PC-9 (cell line): ENCODE data around the gene ACSL3. TPM values are rescaled to one million over a fixed set of nuclear protein-coding genes. Genes with fewer than 3 reads are reported as not detected.

Experiments used
- BruUV-seq: library from RNA; stranded (reverse); fragments of 400-500 nt; replicated peaks from 2 replicates; lab custom pipeline; 2021; lab: Mats Ljungman, UMichigan
- CTCF ChIA-PET: fragments of 300-600 bp; sonication (Branson Sonifier 250); formaldehyde crosslinking; loops from one replicate; lab custom pipeline; 2022; ENCODE audit warnings: antibody characterized with exemption; lab: Charles Lee
- POLR2A ChIA-PET: fragments of 300-600 bp; sonication (Branson Sonifier 250); formaldehyde crosslinking; loops from one replicate; lab custom pipeline; 2022; ENCODE audit warnings: antibody characterized with exemption; ENCODE audit not compliant: unreplicated experiment; lab: Charles Lee
- DNase-seq, 2 experiments: peaks; one replicate each; pipeline versions ENCODE4 v3.0.0 to v3.0.0-alpha.2; 2015 to 2022; ENCODE audit warnings: mixed read lengths in 1 of 2
- H2AFZ ChIP-seq: fragments of 200-600 bp; sonication (generic); 2 replicates; pipeline ENCODE4 v1.8.1; 2017; ENCODE audit warnings: antibody characterized with exemption
- H3F3A ChIP-seq: fragments of 200-600 bp; sonication (generic); 2 replicates; pipeline ENCODE4 v1.8.1; 2017; ENCODE audit warnings: antibody characterized with exemption, mild to moderate bottlenecking, low read depth; ENCODE audit not compliant: insufficient read depth
- H3K27ac ChIP-seq: fragments of 200-600 bp; sonication (generic); 2 replicates; pipeline ENCODE4 v1.6.1; 2016; ENCODE audit warnings: mixed run types
- H3K27me3 ChIP-seq: fragments of 200-600 bp; sonication (generic); 2 replicates; pipeline ENCODE4 v1.6.1; 2016; ENCODE audit warnings: low read depth, mixed run types; ENCODE audit not compliant: insufficient read depth
- H3K36me3 ChIP-seq: fragments of 200-600 bp; sonication (generic); 2 replicates; pipeline ENCODE4 v1.6.1; 2016; ENCODE audit warnings: low read depth, mixed run types
- H3K4me1 ChIP-seq: fragments of 200-600 bp; sonication (generic); replicated peaks from 2 replicates; pipeline ENCODE4 v1.6.1; 2016; ENCODE audit warnings: mixed run types; ENCODE audit not compliant: insufficient read depth
- H3K4me2 ChIP-seq: fragments of 200-600 bp; sonication (generic); 2 replicates; pipeline ENCODE4 v1.6.1; 2017; ENCODE audit warnings: mixed run types
- H3K4me3 ChIP-seq: fragments of 200-600 bp; sonication (generic); 2 replicates; pipeline ENCODE4 v1.6.1; 2016; ENCODE audit warnings: mixed run types
- H3K79me2 ChIP-seq: fragments of 200-600 bp; sonication (generic); 2 replicates; pipeline ENCODE4 v1.6.1; 2017; ENCODE audit warnings: low read depth, mixed run types
- H3K9me2 ChIP-seq: fragments of 200-600 bp; sonication (generic); 2 replicates; pipeline ENCODE4 v1.8.1; 2017; ENCODE audit warnings: mild to moderate bottlenecking; ENCODE audit not compliant: insufficient read depth
- H3K9me3 ChIP-seq: fragments of 200-600 bp; sonication (generic); 2 replicates; pipeline ENCODE4 v1.8.1; 2016; ENCODE audit warnings: low read depth; ENCODE audit not compliant: insufficient read depth
- H4K20me1 ChIP-seq: fragments of 200-600 bp; sonication (generic); 2 replicates; pipeline ENCODE4 v1.8.1; 2017; ENCODE audit not compliant: insufficient read depth
- EZH2 ChIP-seq: fragments of 200-600 bp; sonication (generic); IDR thresholded peaks from 2 replicates; pipeline ENCODE4 v1.8.0; 2017; ENCODE audit warnings: antibody characterized with exemption, low read depth
- intact Hi-C: fragments of 100-400 bp; cut with micrococcal nuclease; formaldehyde crosslinking; loops from one replicate; pipeline ENCODE4 v1.10.0; 2022; ENCODE audit not compliant: unreplicated experiment
- total RNA-seq: library from RNA; stranded (reverse); gene quantifications from 2 replicates; pipeline ENCODE4 v1.2.3, GENCODE V29; 2021
- TF ChIP-seq, protein P1 (sequence below): fragments of 200-600 bp; sonication (generic); conservative IDR thresholded peaks from 2 replicates; pipeline ENCODE4 v1.6.1; 2017; ENCODE audit warnings: mixed run types, antibody characterized with exemption, mild to moderate bottlenecking, moderate library complexity

The ACSL3 gene
- total RNA-seq, 1 experiment from 2014 or later = 446 TPM

DNA sequence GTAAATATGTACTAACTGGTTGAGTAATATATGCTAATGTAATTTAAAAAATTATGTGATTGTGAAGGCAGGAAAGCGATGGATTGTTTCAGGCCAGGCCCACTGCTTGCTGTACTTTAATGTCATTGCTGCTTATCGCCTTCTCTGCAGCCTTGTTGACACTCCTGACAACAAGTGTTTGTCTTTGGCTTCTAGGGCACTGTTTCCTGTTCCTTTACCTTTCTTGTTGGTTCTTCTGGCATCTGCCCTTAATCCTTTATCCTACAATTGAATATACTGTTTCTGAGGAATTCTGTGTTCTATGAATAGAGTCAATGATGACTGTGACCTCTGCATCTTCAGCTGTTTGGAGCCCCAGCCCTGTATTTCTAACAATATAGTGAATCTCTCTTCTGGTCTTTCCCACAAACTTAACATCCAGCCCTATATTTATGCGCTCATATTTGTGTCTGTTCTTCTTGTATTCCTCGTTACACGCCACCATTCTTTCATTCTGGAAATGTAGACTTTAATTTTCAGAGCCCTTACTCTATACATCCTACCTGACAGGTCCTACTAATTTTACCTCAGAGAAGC lies 17.6 kb downstream of the ACSL3 start:
- TF ChIP-seq, protein P1, sequence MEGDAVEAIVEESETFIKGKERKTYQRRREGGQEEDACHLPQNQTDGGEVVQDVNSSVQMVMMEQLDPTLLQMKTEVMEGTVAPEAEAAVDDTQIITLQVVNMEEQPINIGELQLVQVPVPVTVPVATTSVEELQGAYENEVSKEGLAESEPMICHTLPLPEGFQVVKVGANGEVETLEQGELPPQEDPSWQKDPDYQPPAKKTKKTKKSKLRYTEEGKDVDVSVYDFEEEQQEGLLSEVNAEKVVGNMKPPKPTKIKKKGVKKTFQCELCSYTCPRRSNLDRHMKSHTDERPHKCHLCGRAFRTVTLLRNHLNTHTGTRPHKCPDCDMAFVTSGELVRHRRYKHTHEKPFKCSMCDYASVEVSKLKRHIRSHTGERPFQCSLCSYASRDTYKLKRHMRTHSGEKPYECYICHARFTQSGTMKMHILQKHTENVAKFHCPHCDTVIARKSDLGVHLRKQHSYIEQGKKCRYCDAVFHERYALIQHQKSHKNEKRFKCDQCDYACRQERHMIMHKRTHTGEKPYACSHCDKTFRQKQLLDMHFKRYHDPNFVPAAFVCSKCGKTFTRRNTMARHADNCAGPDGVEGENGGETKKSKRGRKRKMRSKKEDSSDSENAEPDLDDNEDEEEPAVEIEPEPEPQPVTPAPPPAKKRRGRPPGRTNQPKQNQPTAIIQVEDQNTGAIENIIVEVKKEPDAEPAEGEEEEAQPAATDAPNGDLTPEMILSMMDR = no peak
- no peak for TF ChIP-seq EZH2
- peaks cover 100% of the 10 kb centered on the region for H3K79me2 ChIP-seq
- no peaks in the 10 kb centered on the region for H3K27me3 ChIP-seq
- no peaks in the 10 kb centered on the region for H3K9me2 ChIP-seq
- peaks cover 99% of the 10 kb centered on the region for H4K20me1 ChIP-seq
- H3K4me2 ChIP-seq = peak overlapping the region; percentile 50
- H3K4me1 ChIP-seq = peaks cover 84% of the 10 kb centered on the region
- ChIA-PET CTCF (interaction anchor here (0.6 to 1.2 kb wide), 4 partner anchors 12 to 169 kb away, joined by 3 to 4 read pairs (median 4); no protein-coding TSS in a partner anchor), POLR2A (interaction anchor here (0.6 kb wide), 2 partner anchors 23 to 994 kb away, joined by 3 to 4 read pairs; no protein-coding TSS in a partner anchor)
- H3K27ac ChIP-seq = peak overlapping the region; percentile 69
- H3K36me3 ChIP-seq = peaks cover 8% of the 10 kb centered on the region
- H3K9me3 ChIP-seq = no peaks in the 10 kb centered on the region
- 0 out of 2 replicates have a peak overlapping the region, but pooled peaks have one; percentile 0 for H3K4me3 ChIP-seq
- DNase-seq = peak in 1 of 2 experiments; percentile 66
- peaks cover 93% of the 10 kb centered on the region for H3F3A ChIP-seq
- intact Hi-C loops = loop anchor here (1.0 to 2.0 kb wide), 2 partner anchors 41 to 90 kb away; no protein-coding TSS in a partner anchor
- no peak overlapping the region for H2AFZ ChIP-seq
- no TSS peak for BruUV-seq

DNA sequence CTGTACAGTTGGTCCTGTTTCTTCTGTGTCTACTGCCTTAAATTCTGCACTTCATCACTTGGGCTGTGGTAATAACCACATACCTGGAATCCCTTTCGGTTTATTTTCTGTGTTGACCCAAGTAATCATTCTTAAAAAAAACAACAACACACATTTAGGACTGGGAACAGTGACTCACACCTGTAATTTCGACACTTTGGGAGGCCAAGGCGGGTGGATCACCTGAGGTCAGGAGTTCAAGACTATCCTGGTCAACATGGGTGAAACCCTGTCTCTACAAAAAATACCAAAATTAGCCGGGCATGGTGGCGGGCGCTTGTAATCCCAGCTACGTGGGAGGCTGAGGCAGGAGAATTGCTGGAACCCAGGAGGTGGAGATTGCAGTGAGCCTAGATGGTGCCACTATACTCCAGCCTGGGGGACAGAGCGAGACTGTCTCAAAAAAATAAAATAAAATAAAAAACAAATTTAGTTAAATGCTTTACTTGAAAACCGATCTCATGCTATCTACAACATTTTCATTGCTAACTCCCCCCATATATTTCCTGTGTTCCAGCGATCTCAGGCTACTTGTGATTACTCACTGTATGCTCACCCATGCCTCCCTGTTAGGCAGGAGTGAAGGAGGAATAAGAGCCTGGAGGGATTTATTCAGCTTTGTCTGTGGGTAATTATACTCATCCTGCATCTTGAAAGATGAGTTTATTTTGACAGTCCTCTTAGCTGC lies 18.2 kb downstream of the ACSL3 start:
- no peaks in the 10 kb centered on the region for H3K27me3 ChIP-seq
- CTCF ChIA-PET = interaction anchor here (0.6 kb wide), 2 partner anchors 28 to 29 kb away, joined by 3 read pairs; no protein-coding TSS in a partner anchor
- H3F3A ChIP-seq = peaks cover 92% of the 10 kb centered on the region
- peaks cover 8% of the 10 kb centered on the region for H3K36me3 ChIP-seq
- POLR2A ChIA-PET = interaction anchor here (0.6 to 0.7 kb wide), 2 partner anchors 13 to 170 kb away, joined by 3 to 6 read pairs; no protein-coding TSS in a partner anchor
- intact Hi-C loops = loop anchor here (1.0 to 2.0 kb wide), 4 partner anchors 19 to 171 kb away; no protein-coding TSS in a partner anchor
- H2AFZ ChIP-seq = no peak overlapping the region
- H3K9me3 ChIP-seq = no peaks in the 10 kb centered on the region
- H3K4me3 ChIP-seq = no peak overlapping the region
- peak; percentile 79 to 99 for DNase-seq
- H3K27ac ChIP-seq = peak overlapping the region; percentile 69
- peak overlapping the region; percentile 50 for H3K4me2 ChIP-seq
- H3K79me2 ChIP-seq = peaks cover 100% of the 10 kb centered on the region
- peaks cover 99% of the 10 kb centered on the region for H4K20me1 ChIP-seq
- no peak for TF ChIP-seq EZH2
- TF ChIP-seq, protein P1 = no peak
- no peaks in the 10 kb centered on the region for H3K9me2 ChIP-seq
- H3K4me1 ChIP-seq = peaks cover 88% of the 10 kb centered on the region
- BruUV-seq = TSS peak; percentile 1

DNA sequence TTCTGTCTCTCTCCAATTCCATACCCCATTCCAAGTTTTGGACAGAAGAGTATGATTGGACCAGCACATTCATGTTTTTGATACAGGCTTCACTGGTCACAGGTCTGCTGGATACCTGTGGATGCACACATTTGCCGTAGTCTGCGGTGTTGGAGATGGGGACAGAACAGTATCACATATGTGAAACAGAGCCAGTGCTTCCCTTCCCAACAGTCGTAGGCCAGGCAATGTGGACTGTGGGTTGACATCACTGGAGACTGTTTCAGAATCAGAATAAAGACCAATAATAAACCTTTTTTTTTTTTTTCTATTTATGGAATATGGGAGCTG lies 18.7 kb downstream of the ACSL3 start:
- no peaks in the 10 kb centered on the region for H3K9me2 ChIP-seq
- peaks cover 99% of the 10 kb centered on the region for H4K20me1 ChIP-seq
- no peaks in the 10 kb centered on the region for H3K9me3 ChIP-seq
- no peaks in the 10 kb centered on the region for H3K27me3 ChIP-seq
- peak overlapping the region; percentile 69 for H3K27ac ChIP-seq
- H2AFZ ChIP-seq = no peak overlapping the region
- H3K79me2 ChIP-seq = peaks cover 100% of the 10 kb centered on the region
- H3K36me3 ChIP-seq = peaks cover 8% of the 10 kb centered on the region
- no peak for DNase-seq
- H3K4me3 ChIP-seq = no peak overlapping the region
- no TSS peak for BruUV-seq
- H3F3A ChIP-seq = peaks cover 90% of the 10 kb centered on the region
- CTCF ChIA-PET = interaction anchor here (0.6 kb wide), 2 partner anchors 29 to 103 kb away, joined by 3 to 4 read pairs; no protein-coding TSS in a partner anchor
- H3K4me1 ChIP-seq = peaks cover 93% of the 10 kb centered on the region
- intact Hi-C loops = loop anchor here (1.0 to 2.0 kb wide), 3 partner anchors 19 to 171 kb away; no protein-coding TSS in a partner anchor
- POLR2A ChIA-PET = interaction anchor here (0.6 to 0.7 kb wide), 3 partner anchors 13 to 935 kb away, joined by 3 to 7 read pairs (median 6); no protein-coding TSS in a partner anchor
- no peak for TF ChIP-seq EZH2
- TF ChIP-seq, protein P1 = no peak
- peak overlapping the region; percentile 50 for H3K4me2 ChIP-seq
